B cell (primary cell): ENCODE measurements around the gene FAAH.

Source experiments
- CTCF ChIP-seq: fragments of 200-600 bp; IDR thresholded peaks from one replicate; pipeline ENCODE4 v1.8.0; 2022; ENCODE audit warnings: antibody characterized with exemption, mild to moderate bottlenecking
- EZH2 ChIP-seq: IDR thresholded peaks from 2 replicates; pipeline ENCODE4 v1.6.1; 2012; ENCODE audit warnings: borderline replicate concordance, low read depth, mild to moderate bottlenecking, moderate library complexity, low read length; ENCODE audit not compliant: insufficient read depth, poor library complexity, severe bottlenecking

- TF ChIP-seq CTCF: no peak
- TF ChIP-seq EZH2: no peak
These were observed 11.6 kb downstream of the FAAH start for GRCh38 chr1:46405724-46406123.
